Lung (tissue), 12 donors: ENCODE data around the gene TMEM9. TPM values are rescaled to one million over a fixed set of nuclear protein-coding genes. Genes with fewer than 3 reads are reported as not detected.
A peak's percentile ranks its signal among the peaks of the same experiment; 100 is the strongest.

ENCODE experiments used
- ATAC-seq: fragments of 200-7000 bp; cut with Tn5 transposase; one replicate; pipeline ENCODE4 v1.9.1; 2020; ENCODE audit warnings: moderate number of reproducible peaks; ENCODE audit not compliant: insufficient read depth, low FRiP score
- DNase-seq, 3 donors: peaks; one replicate each; pipeline ENCODE4 v3.0.0-alpha.2; 2013 to 2017
- H3K27ac ChIP-seq, 2 donors: one replicate each; pipeline ENCODE4 v1.5.1; 2013; ENCODE audit warnings: mild to moderate bottlenecking in 2 of 2, moderate library complexity in 2 of 2, control low read depth in 1 of 2, inconsistent platforms in 1 of 2, low read depth in 1 of 2, low read length in 1 of 2
- H3K27me3 ChIP-seq, 3 donors: one replicate each; pipeline ENCODE4 v1.5.1; 2013; ENCODE audit warnings: low read length in 2 of 3; ENCODE audit not compliant: control insufficient read depth in 3 of 3, insufficient read depth in 3 of 3
- H3K36me3 ChIP-seq, 4 donors: one replicate each; pipeline ENCODE4 v1.5.1; 2013; ENCODE audit warnings: low read length in 4 of 4, mild to moderate bottlenecking in 1 of 4, moderate library complexity in 1 of 4; ENCODE audit not compliant: control insufficient read depth in 4 of 4, insufficient read depth in 4 of 4
- H3K4me1 ChIP-seq, 5 donors: one replicate each; pipeline ENCODE4 v1.5.1; 2013; ENCODE audit warnings: low read length in 5 of 5, mild to moderate bottlenecking in 2 of 5, moderate library complexity in 1 of 5; ENCODE audit not compliant: control insufficient read depth in 5 of 5, insufficient read depth in 5 of 5
- H3K4me3 ChIP-seq: one replicate; pipeline ENCODE4 v1.5.1; 2013; ENCODE audit warnings: mild to moderate bottlenecking, control low read depth, moderate library complexity
- H3K9ac ChIP-seq, 2 donors: one replicate each; pipeline ENCODE4 v1.5.1; 2013; ENCODE audit warnings: low read length in 2 of 2, control low read depth in 1 of 2; ENCODE audit not compliant: insufficient read depth in 1 of 2
- H3K9me3 ChIP-seq, 4 donors: one replicate each; pipeline ENCODE4 v1.5.1; 2013; ENCODE audit warnings: low read length in 3 of 4, mild to moderate bottlenecking in 1 of 4, moderate library complexity in 1 of 4; ENCODE audit not compliant: control insufficient read depth in 4 of 4, insufficient read depth in 3 of 4
- WGBS, 2 donors: extraction: QIAGEN DNeasy Blood & Tissue Kit; methylation state at CpG; one replicate each; pipeline ENCODE4 v1.1.7; 2013; 5-methylcytosine and 5-hydroxymethylcytosine counted together
- polyA plus RNA-seq, 2 donors: library from polyadenylated mRNA; stranded (reverse); fragments of 200-250 nt; gene quantifications; one replicate each; pipeline ENCODE4 v1.2.1, GENCODE V29; 2013
- total RNA-seq, 2 donors: library from RNA; depleted of rRNA in 1 of 2; stranded (reverse); fragments of >200 nt in 1 of 2; gene quantifications; one replicate each; pipeline ENCODE4 v1.2.1, GENCODE V29; 2014 to 2021
- TF ChIP-seq, protein P1 (sequence below): IDR thresholded peaks from 2 replicates; pipeline ENCODE4 v1.5.1; 2012; ENCODE audit warnings: mild to moderate bottlenecking; ENCODE audit errors: control extremely low read depth, extremely low read depth
- donor health status: control.
- donor health status: control.
- donor health status: Bipolar disorder and iron deficiency.
- donor health status: healthy.
- donor health status: DM: yes; HTN: yes; CAD: no.

TMEM9 gene
- total and polyA plus RNA-seq, 4 donors, result 64.8 to 89.7 (median 77.6) TPM

DNA sequence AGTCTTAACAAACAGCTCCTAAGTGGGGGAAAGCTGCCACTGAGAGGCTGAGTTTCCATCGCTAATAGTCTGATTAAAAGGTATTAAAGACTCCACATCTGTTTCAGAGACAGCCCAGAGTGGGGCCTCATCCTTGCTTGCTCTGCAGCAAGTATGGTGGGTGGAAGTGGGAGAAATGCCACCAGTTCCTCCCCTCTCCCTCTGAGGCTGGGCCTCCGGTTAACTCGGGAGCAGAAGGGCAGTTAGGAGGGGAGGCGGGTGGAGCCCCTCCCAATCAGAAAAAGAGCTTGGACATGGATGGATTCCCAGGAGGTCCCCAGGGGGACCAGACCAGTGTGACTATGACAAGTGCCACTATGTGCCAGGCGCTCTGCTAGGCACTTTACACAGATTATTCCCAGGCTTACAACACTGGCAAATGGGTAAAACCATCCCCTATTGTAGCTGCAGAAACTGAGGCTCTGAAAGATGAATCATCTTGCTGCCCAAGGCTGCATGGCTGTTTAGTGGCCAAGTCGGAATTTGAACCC, 15.9 kb downstream of the TMEM9 start:
- no peak overlapping the region for H3K4me3 ChIP-seq
- WGBS, 2 donors, result 82 to 92% methylated on average over 6 of the region's 6 CpGs
- H3K9ac ChIP-seq, result no peak overlapping the region
- H3K4me1 ChIP-seq, result peaks cover 0 to 2% (median 0%) of the 10 kb centered on the region in 5 donors
- H3K27ac ChIP-seq, result no peak overlapping the region
- H3K27me3 ChIP-seq, result no peaks in the 10 kb centered on the region
- H3K36me3 ChIP-seq, result peaks cover 9 to 61% (median 42%) of the 10 kb centered on the region in 4 donors
- TF ChIP-seq, protein P1, sequence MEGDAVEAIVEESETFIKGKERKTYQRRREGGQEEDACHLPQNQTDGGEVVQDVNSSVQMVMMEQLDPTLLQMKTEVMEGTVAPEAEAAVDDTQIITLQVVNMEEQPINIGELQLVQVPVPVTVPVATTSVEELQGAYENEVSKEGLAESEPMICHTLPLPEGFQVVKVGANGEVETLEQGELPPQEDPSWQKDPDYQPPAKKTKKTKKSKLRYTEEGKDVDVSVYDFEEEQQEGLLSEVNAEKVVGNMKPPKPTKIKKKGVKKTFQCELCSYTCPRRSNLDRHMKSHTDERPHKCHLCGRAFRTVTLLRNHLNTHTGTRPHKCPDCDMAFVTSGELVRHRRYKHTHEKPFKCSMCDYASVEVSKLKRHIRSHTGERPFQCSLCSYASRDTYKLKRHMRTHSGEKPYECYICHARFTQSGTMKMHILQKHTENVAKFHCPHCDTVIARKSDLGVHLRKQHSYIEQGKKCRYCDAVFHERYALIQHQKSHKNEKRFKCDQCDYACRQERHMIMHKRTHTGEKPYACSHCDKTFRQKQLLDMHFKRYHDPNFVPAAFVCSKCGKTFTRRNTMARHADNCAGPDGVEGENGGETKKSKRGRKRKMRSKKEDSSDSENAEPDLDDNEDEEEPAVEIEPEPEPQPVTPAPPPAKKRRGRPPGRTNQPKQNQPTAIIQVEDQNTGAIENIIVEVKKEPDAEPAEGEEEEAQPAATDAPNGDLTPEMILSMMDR, result no peak
- H3K9me3 ChIP-seq, result no peaks in the 10 kb centered on the region
- DNase-seq (no peak), ATAC-seq (no peak)

DNA sequence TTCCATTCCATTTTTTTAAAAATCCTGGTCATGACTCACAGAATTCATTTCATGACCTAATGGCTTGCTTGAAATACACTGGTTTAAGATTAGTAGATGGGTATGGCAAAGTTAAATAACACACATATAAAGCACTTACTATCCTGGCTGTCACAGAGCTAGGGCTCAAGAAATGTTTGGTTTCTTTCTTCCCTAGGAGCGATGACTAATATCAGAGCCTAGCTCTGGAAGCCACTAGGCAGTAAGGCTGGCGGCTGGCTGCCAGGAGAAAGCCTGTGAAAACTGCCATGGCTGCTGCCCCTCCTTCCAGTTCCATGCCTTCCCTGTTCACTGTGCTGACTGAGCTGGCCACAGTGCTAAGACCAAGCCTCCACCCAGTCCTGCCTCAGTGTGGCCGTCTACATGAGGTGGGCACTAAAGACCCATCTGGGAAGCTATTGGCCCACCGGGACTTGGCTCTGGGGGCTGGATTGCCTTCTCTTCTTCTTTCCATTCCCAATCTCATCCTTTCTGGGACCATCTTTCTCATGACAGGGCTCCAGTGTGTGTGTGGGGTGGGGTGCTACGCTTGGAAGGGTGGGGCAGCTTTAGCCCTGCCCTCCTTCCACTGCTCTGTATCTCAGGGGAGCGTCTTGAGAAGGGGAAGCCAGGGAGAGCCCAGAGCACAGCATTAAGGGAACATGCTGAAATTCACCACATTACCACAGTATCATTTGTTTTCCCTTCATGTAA, 16.5 kb downstream of the TMEM9 start:
- Histone ChIP-seq H3K9me3 (no peaks in the 10 kb centered on the region), H3K4me3 (no peak overlapping the region), H3K36me3 (peaks cover 9 to 57% (median 39%) of the 10 kb centered on the region in 4 donors), H3K4me1 (peaks cover 0 to 2% (median 0%) of the 10 kb centered on the region in 5 donors), H3K27ac (peak overlapping the region in 1 of 2 donors; percentile 26), H3K27me3 (no peaks in the 10 kb centered on the region), H3K9ac (no peak overlapping the region)
- DNase-seq (no peak), ATAC-seq (peak; percentile 20)
- TF ChIP-seq, protein P1, result no peak
- 85 to 86% methylated on average over 6 of the region's 6 CpGs for WGBS, 2 donors

DNA sequence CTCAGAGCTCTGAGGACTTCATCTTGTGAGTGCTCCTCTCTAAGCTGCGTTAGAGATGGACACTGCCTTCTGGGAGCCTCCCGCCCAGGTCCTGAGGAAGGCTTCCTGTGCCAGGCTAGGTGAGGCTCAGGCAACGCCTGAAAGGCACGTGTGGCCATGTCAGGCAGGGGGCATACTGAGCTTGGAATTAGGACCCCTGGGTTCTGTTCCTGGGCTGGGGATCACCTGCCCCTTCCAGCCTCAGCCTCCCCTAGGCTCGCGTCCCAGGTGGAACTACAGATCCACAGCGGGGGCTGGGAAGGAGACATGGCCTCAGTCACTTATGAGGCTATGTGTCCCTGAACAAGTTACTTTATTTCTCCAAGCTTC, 17.3 kb downstream of the TMEM9 start:
- no peak overlapping the region for H3K9ac ChIP-seq

More for the DNA sequence above, 17.3 kb downstream of the TMEM9 start:
- H3K27me3 ChIP-seq, result no peaks in the 10 kb centered on the region
- no peaks in the 10 kb centered on the region for H3K9me3 ChIP-seq
- no peak overlapping the region for H3K4me3 ChIP-seq
- ATAC-seq (no peak), DNase-seq (no peak)
- peaks cover 0 to 2% (median 0%) of the 10 kb centered on the region in 5 donors for H3K4me1 ChIP-seq
- H3K36me3 ChIP-seq, result peaks cover 9 to 50% (median 36%) of the 10 kb centered on the region in 4 donors
- no peak overlapping the region for H3K27ac ChIP-seq
- 97 to 98% methylated on average over 7 of the region's 7 CpGs for WGBS, 2 donors
- TF ChIP-seq, protein P1, result no peak
